GM12874 (cell line): ENCODE results near the gene CLIP1.

Experiments used
- CTCF ChIP-seq: IDR thresholded peaks from 2 replicates; pipeline ENCODE4 v1.5.1; 2011; ENCODE audit warnings: low read depth, mild to moderate bottlenecking, control low read depth, low read length, moderate library complexity; ENCODE audit not compliant: insufficient read depth

Gene CLIP1

GRCh38 chr12:122230798-122231197 is 191.7 kb downstream of the CLIP1 start:
- TF ChIP-seq CTCF = no peak

- TF ChIP-seq CTCF = no peak
These were observed 194.4 kb downstream of the CLIP1 start for GRCh38 chr12:122228092-122228491.

- no peak for TF ChIP-seq CTCF
These were observed 195.1 kb downstream of the CLIP1 start for GRCh38 chr12:122227341-122227740.

GRCh38 chr12:122226366-122227125 is 195.9 kb downstream of the CLIP1 start:
- no peak for TF ChIP-seq CTCF

- no peak for TF ChIP-seq CTCF
These were observed 196.6 kb downstream of the CLIP1 start, which contains the start of gene DIABLO for GRCh38 chr12:122225683-122226365. DIABLO (minus strand) TSS chr12:122226052; CDS start chr12:122226014, 38 bp downstream.
